Measurements from ENCODE around the gene OTOS. TPM values are rescaled to one million over a fixed set of nuclear protein-coding genes. Genes with fewer than 3 reads are reported as not detected.

OTOS gene
- total RNA-seq, 2 experiments from 2014 or later = not detected

GRCh38 chr2:240156435-240157146, 16.1 kb upstream of the OTOS start:
- TF ChIP-seq CTCF (IDR thresholded peaks at IDR 0.05) = no peak
- POLR2A ChIA-PET = no interaction called here
- H3K27ac Mint-ChIP-seq = no peak overlapping the region
- DNase-seq (no peak), ATAC-seq (ENCODE audit: poor library complexity) (no peak)
- peaks cover 16% of the 10 kb centered on the region for H3K27me3 Mint-ChIP-seq
- no peaks in the 10 kb centered on the region for H3K36me3 Mint-ChIP-seq (ENCODE audit: low read depth)
- CTCF ChIA-PET = no interaction called here
- no peaks in the 10 kb centered on the region for H3K4me1 Mint-ChIP-seq (ENCODE audit: low read depth)
- intact Hi-C loops (cut with DNase I, micrococcal nuclease) = no loop called here
- H3K4me3 ChIP-seq (ENCODE audit: low read length) = no peak overlapping the region
- H3K9me3 ChIP-seq (ENCODE audit: control insufficient read depth in 1 of 2, insufficient read depth in 1 of 2, low read length in 2 of 2) = peaks cover 3 to 9% of the 10 kb centered on the region in 2 experiments
- no peaks in the 10 kb centered on the region for H3K36me3 ChIP-seq (ENCODE audit: insufficient read depth, low read length)
- H3K27ac ChIP-seq (ENCODE audit: low read depth in 1 of 2, low read length in 2 of 2) = no peak overlapping the region
- no peaks in the 10 kb centered on the region for H3K4me1 ChIP-seq (ENCODE audit: insufficient read depth, low read length)
- H3K27me3 ChIP-seq (ENCODE audit: control insufficient read depth in 1 of 2, insufficient read depth in 2 of 2, low read length in 2 of 2) = no peaks in the 10 kb centered on the region
- no peak overlapping the region for H3K4me3 Mint-ChIP-seq
- H3K9me3 Mint-ChIP-seq = no peaks in the 10 kb centered on the region

GRCh38 chr2:240155745-240156390, 15.4 kb upstream of the OTOS start:
- ATAC-seq (ENCODE audit: poor library complexity) = no peak
- Mint-ChIP-seq H3K36me3 (ENCODE audit: low read depth) (no peaks in the 10 kb centered on the region), H3K9me3 (no peaks in the 10 kb centered on the region), H3K27ac (no peak overlapping the region), H3K4me3 (no peak overlapping the region), H3K27me3 (peaks cover 17% of the 10 kb centered on the region), H3K4me1 (ENCODE audit: low read depth) (no peaks in the 10 kb centered on the region)
- intact Hi-C loops (cut with DNase I, micrococcal nuclease) = no loop called here
- ChIA-PET CTCF (no interaction called here), POLR2A (no interaction called here)
- Histone ChIP-seq H3K27me3 (ENCODE audit: control insufficient read depth in 1 of 2, insufficient read depth in 2 of 2, low read length in 2 of 2) (no peaks in the 10 kb centered on the region), H3K4me1 (ENCODE audit: insufficient read depth, low read length) (no peaks in the 10 kb centered on the region), H3K9me3 (ENCODE audit: control insufficient read depth in 1 of 2, insufficient read depth in 1 of 2, low read length in 2 of 2) (peaks cover 3 to 9% of the 10 kb centered on the region in 2 experiments), H3K4me3 (ENCODE audit: low read length) (no peak overlapping the region), H3K36me3 (ENCODE audit: insufficient read depth, low read length) (no peaks in the 10 kb centered on the region), H3K27ac (ENCODE audit: low read depth in 1 of 2, low read length in 2 of 2) (no peak overlapping the region)
- TF ChIP-seq CTCF (IDR thresholded peaks at IDR 0.05) = no peak
- no peak for DNase-seq

- H3K9me3 Mint-ChIP-seq = no peaks in the 10 kb centered on the region
- TF ChIP-seq CTCF (IDR thresholded peaks at IDR 0.05) = no peak
- H3K36me3 ChIP-seq (ENCODE audit: insufficient read depth, low read length) = no peaks in the 10 kb centered on the region
- CTCF ChIA-PET = no interaction called here
- POLR2A ChIA-PET = no interaction called here
- no peak overlapping the region for H3K27ac ChIP-seq (ENCODE audit: low read depth in 1 of 2, low read length in 2 of 2)
- no peak for ATAC-seq (ENCODE audit: poor library complexity)
- no peaks in the 10 kb centered on the region for H3K4me1 Mint-ChIP-seq (ENCODE audit: low read depth)
- H3K4me3 Mint-ChIP-seq = no peak overlapping the region
- no peak overlapping the region for H3K4me3 ChIP-seq (ENCODE audit: low read length)
- DNase-seq = no peak
- H3K27me3 Mint-ChIP-seq = peaks cover 18% of the 10 kb centered on the region
- no peaks in the 10 kb centered on the region for H3K36me3 Mint-ChIP-seq (ENCODE audit: low read depth)
- no peak overlapping the region for H3K27ac Mint-ChIP-seq
- intact Hi-C loops (cut with DNase I, micrococcal nuclease) = no loop called here
- peaks cover 3 to 9% of the 10 kb centered on the region in 2 experiments for H3K9me3 ChIP-seq (ENCODE audit: control insufficient read depth in 1 of 2, insufficient read depth in 1 of 2, low read length in 2 of 2)
- no peaks in the 10 kb centered on the region for H3K27me3 ChIP-seq (ENCODE audit: control insufficient read depth in 1 of 2, insufficient read depth in 2 of 2, low read length in 2 of 2)
- no peaks in the 10 kb centered on the region for H3K4me1 ChIP-seq (ENCODE audit: insufficient read depth, low read length)
Measured at GRCh38 chr2:240155048-240155744, 14.7 kb upstream of the OTOS start.
